GM19043 (cell line): ENCODE data around the gene VAMP4.

ENCODE experiments used
- ATAC-seq: cut with Tn5 transposase; IDR thresholded peaks from one replicate; pipeline ENCODE4 v1.9.1; 2021; ENCODE audit warnings: low read depth; ENCODE audit not compliant: unreplicated experiment

VAMP4 gene

DNA sequence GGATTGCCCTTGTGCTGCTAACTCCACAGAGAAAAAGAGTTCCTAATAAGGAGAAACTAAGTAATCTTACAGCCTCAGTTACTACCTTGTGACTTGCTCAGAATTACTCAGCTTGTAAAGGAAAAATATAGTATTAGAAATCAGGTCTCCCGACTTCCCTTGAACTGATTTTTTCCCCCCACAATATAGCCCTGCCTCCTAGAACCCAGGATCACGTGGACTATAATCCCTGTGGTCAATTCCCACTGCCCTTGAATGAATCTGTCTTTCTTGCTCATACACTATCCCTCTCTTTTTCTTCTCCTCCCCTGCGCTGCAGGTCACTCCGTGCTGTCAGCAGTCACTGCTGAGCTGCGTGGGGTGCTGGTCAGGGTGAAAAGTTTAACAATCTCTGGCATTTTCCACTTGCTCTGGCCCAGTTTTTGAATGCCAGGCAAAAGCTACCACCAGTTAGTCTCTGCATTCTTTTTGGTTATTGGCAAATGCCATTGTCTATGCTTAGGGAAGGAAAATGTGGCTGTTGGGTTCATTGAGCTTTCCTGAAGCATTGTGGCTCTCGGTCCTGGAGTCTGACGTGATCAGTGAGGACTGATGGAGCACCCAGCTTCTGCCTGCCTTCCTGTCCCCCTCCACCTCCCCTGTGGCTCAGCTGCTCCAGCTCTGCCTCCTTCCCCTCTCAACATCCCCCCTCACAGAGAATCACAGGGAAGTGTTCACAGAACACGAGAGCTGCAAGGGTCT lies 87.5 kb downstream of the VAMP4 start:
- ATAC-seq: no peak

- ATAC-seq: no peak
Measured at GRCh38 chr1:171653796-171654195, 88.1 kb downstream of the VAMP4 start.

DNA sequence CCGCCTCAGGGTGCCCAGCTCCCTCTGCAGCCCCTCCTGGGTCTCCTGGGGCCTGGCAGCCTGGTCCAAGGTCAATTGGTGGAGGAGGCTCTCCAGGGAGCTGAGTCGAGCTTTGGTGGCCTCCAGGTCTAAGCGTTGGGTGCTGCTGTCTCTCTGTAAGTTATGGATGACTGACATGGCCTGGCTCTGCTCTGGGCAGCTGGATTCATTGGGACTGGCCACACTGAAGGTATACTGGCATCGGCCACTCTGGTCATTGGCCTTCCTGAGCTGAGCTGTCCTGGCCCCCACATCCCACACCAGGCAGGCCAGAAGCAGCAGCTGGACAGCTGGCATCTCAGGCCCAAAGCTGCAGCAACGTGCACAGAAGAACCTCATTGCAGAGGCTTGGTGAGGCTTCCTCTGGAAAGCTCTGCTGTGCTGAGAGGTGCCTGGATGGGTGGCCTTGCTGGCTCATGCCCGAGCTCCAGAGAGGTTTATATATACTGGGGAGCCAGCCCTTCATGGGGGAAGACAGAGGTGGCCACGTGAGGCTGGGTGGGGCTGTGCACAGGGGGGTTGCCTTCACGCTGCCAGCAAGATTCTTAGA lies 89.5 kb downstream of the VAMP4 start, which contains the start of gene MYOC:
TSS of gene MYOC (minus strand) at position 455 of the 589 bp plus-strand sequence. CDS start at position 378, 77 bp downstream.
- ATAC-seq: no peak
